H9 (cell line): ENCODE results near the gene BLOC1S1. TPM values are rescaled to one million over a fixed set of nuclear protein-coding genes. Genes with fewer than 3 reads are reported as not detected.

Experiments
- DNase-seq: peaks from one replicate; pipeline ENCODE4 v3.0.0-alpha.2; 2017
- H2AFZ ChIP-seq: one replicate; pipeline ENCODE4 v1.6.1; 2013; ENCODE audit warnings: mild to moderate bottlenecking, low read length, control low read depth, moderate library complexity
- H2AK5ac ChIP-seq: 2 replicates; pipeline ENCODE4 v1.6.1; 2013; ENCODE audit warnings: low read length, control low read depth, mixed read lengths; ENCODE audit not compliant: insufficient read length
- H2BK120ac ChIP-seq: one replicate; pipeline ENCODE4 v1.6.1; 2013; ENCODE audit warnings: low read depth, mild to moderate bottlenecking, low read length, control low read depth, inconsistent platforms; ENCODE audit not compliant: poor library complexity, severe bottlenecking
- H2BK12ac ChIP-seq: 2 replicates; pipeline ENCODE4 v1.6.1; 2013; ENCODE audit warnings: low read length, control low read depth, mixed read lengths, low read depth; ENCODE audit not compliant: insufficient read length
- H2BK15ac ChIP-seq: 2 replicates; pipeline ENCODE4 v1.6.1; 2013; ENCODE audit warnings: low read depth, low read length, control low read depth
- H2BK20ac ChIP-seq: one replicate; pipeline ENCODE4 v1.6.1; 2013; ENCODE audit warnings: low read depth, mild to moderate bottlenecking, low read length, control low read depth, inconsistent platforms; ENCODE audit not compliant: poor library complexity, severe bottlenecking
- H2BK5ac ChIP-seq: 2 replicates; pipeline ENCODE4 v1.6.1; 2013; ENCODE audit warnings: low read length, control low read depth, mixed read lengths; ENCODE audit not compliant: insufficient read length
- H3K14ac ChIP-seq: 2 replicates; pipeline ENCODE4 v1.6.1; 2013; ENCODE audit warnings: low read length, control low read depth; ENCODE audit not compliant: insufficient read depth
- H3K18ac ChIP-seq: 2 replicates; pipeline ENCODE4 v1.6.1; 2013; ENCODE audit warnings: low read depth, mild to moderate bottlenecking, mixed read lengths, low read length, control low read depth; ENCODE audit not compliant: insufficient read length
- H3K23ac ChIP-seq: 2 replicates; pipeline ENCODE4 v1.6.1; 2013; ENCODE audit warnings: low read length, control low read depth, mixed read lengths, low read depth; ENCODE audit not compliant: insufficient read length
- H3K23me2 ChIP-seq: 2 replicates; pipeline ENCODE4 v1.6.1; 2013; ENCODE audit warnings: low read depth, mild to moderate bottlenecking, mixed read lengths, low read length, control low read depth; ENCODE audit not compliant: insufficient read length, poor library complexity, severe bottlenecking
- H3K27ac ChIP-seq: 2 replicates; pipeline ENCODE4 v1.5.1; 2013; ENCODE audit warnings: low read length, control low read depth, mixed read lengths, low read depth; ENCODE audit not compliant: insufficient read length
- H3K27me3 ChIP-seq: 2 replicates; pipeline ENCODE4 v1.6.1; 2013; ENCODE audit warnings: low read length, control low read depth, inconsistent platforms; ENCODE audit not compliant: insufficient read depth
- H3K4ac ChIP-seq: 2 replicates; pipeline ENCODE4 v1.6.1; 2013; ENCODE audit warnings: low read depth, mild to moderate bottlenecking, control low read depth, inconsistent platforms, low read length, moderate library complexity
- H3K4me1 ChIP-seq: 2 replicates; pipeline ENCODE4 v1.6.1; 2013; ENCODE audit warnings: low read length, control low read depth, inconsistent platforms; ENCODE audit not compliant: insufficient read depth
- H3K4me2 ChIP-seq: 2 replicates; pipeline ENCODE4 v1.6.1; 2013; ENCODE audit warnings: low read length, control low read depth, mixed read lengths; ENCODE audit not compliant: insufficient read length, insufficient read depth
- H3K56ac ChIP-seq: 2 replicates; pipeline ENCODE4 v1.6.1; 2013; ENCODE audit warnings: low read depth, mild to moderate bottlenecking, mixed read lengths, low read length, control low read depth; ENCODE audit not compliant: insufficient read length
- H3K79me1 ChIP-seq: 2 replicates; pipeline ENCODE4 v1.6.1; 2013; ENCODE audit warnings: low read depth, mild to moderate bottlenecking, moderate library complexity, low read length, control low read depth, inconsistent platforms; ENCODE audit not compliant: insufficient read depth, poor library complexity, severe bottlenecking
- H3K79me2 ChIP-seq: 2 replicates; pipeline ENCODE4 v1.6.1; 2013; ENCODE audit warnings: low read length, control low read depth, inconsistent platforms; ENCODE audit not compliant: insufficient read depth
- H3K9ac ChIP-seq: 2 replicates; pipeline ENCODE4 v1.6.1; 2013; ENCODE audit warnings: low read length, control low read depth, mixed read lengths; ENCODE audit not compliant: insufficient read length; ENCODE audit errors: extremely low read depth
- H3K9me3 ChIP-seq: one replicate; pipeline ENCODE4 v1.6.1; 2013; ENCODE audit warnings: low read depth, low read length, inconsistent platforms; ENCODE audit not compliant: control insufficient read depth
- H3T11ph ChIP-seq: one replicate; pipeline ENCODE4 v1.6.1; 2013; ENCODE audit warnings: mild to moderate bottlenecking, low read length, control low read depth, inconsistent platforms
- H4K20me1 ChIP-seq: one replicate; pipeline ENCODE4 v1.6.1; 2013; ENCODE audit not compliant: control insufficient read depth, insufficient read length, insufficient read depth
- H4K5ac ChIP-seq: 2 replicates; pipeline ENCODE4 v1.6.1; 2013; ENCODE audit warnings: low read depth, mild to moderate bottlenecking, mixed read lengths, low read length, control low read depth; ENCODE audit not compliant: insufficient read length
- H4K8ac ChIP-seq: replicated peaks from 2 replicates; pipeline ENCODE4 v1.6.1; 2013; ENCODE audit warnings: low read length, control low read depth, mixed read lengths, low read depth; ENCODE audit not compliant: insufficient read length
- H4K91ac ChIP-seq: 2 replicates; pipeline ENCODE4 v1.6.1; 2013; ENCODE audit warnings: low read depth, mild to moderate bottlenecking, moderate library complexity, mixed read lengths, low read length, control low read depth; ENCODE audit not compliant: insufficient read length
- H3K27ac Mint-ChIP-seq, 3 experiments: 2 replicates in 2 of 3; 3 replicates in 1 of 3; pipeline ENCODE4 v1.8.0; 2020 to 2021; ENCODE audit warnings: mixed read lengths in 3 of 3, mild to moderate bottlenecking in 1 of 3, moderate library complexity in 1 of 3
- H3K27me3 Mint-ChIP-seq: 2 replicates; pipeline ENCODE4 v1.8.0; 2021; ENCODE audit warnings: low read depth, mild to moderate bottlenecking, moderate library complexity, mixed read lengths
- H3K36me3 Mint-ChIP-seq, 3 experiments: 2 replicates in 2 of 3; 3 replicates in 1 of 3; pipeline ENCODE4 v1.8.0; 2020 to 2021; ENCODE audit warnings: low read depth in 3 of 3, mixed read lengths in 3 of 3; ENCODE audit not compliant: insufficient read depth in 1 of 3
- H3K4me1 Mint-ChIP-seq, 2 experiments: 2 replicates each; pipeline ENCODE4 v1.8.0; 2020; ENCODE audit warnings: mixed read lengths in 2 of 2
- H3K4me3 Mint-ChIP-seq, 2 experiments: 2 replicates in 1 of 2; 3 replicates in 1 of 2; pipeline ENCODE4 v1.8.0; 2020 to 2021; ENCODE audit warnings: mild to moderate bottlenecking in 2 of 2, mixed read lengths in 2 of 2, moderate library complexity in 1 of 2
- H3K9me3 Mint-ChIP-seq, 2 experiments: 2 replicates in 1 of 2; 3 replicates in 1 of 2; pipeline ENCODE4 v1.8.0; 2020; ENCODE audit warnings: mild to moderate bottlenecking in 2 of 2, mixed read lengths in 2 of 2, moderate library complexity in 1 of 2
- CTCF ChIP-seq: fragments of 200-600 bp; sonication (generic); conservative IDR thresholded peaks from 3 replicates; pipeline ENCODE4 v1.8.0; 2021; ENCODE audit warnings: antibody characterized with exemption, mild to moderate bottlenecking
- WGBS: extraction: QIAGEN DNeasy Blood & Tissue Kit; methylation state at CpG from one replicate; pipeline ENCODE4 v1.1.7; 2013; ENCODE audit warnings: missing lambda C conversion rate, low lambda C conversion rate, mixed read lengths; ENCODE audit not compliant: insufficient read length; ENCODE audit errors: extremely low coverage; 5-methylcytosine and 5-hydroxymethylcytosine counted together
- total RNA-seq: library from RNA; stranded (reverse); gene quantifications from 2 replicates; pipeline ENCODE4 v1.2.1, GENCODE V29; 2021

Gene BLOC1S1
- total RNA-seq, 1 experiment from 2014 or later, result 108 TPM

- Mint-ChIP-seq H3K4me1 (no peaks in the 10 kb centered on the region), H3K27me3 (no peaks in the 10 kb centered on the region)
Measured at GRCh38 chr12:55696141-55696540, 19.7 kb upstream of the BLOC1S1 start.

More at GRCh38 chr12:55696141-55696540, 19.7 kb upstream of the BLOC1S1 start:
- Mint-ChIP-seq H3K36me3 (peaks cover 30 to 53% (median 46%) of the 10 kb centered on the region in 3 experiments), H3K4me3 (no peak overlapping the region), H3K9me3 (no peaks in the 10 kb centered on the region), H3K27ac (no peak overlapping the region)
- Histone ChIP-seq H2BK12ac (no peak overlapping the region), H3K23ac (no peak overlapping the region), H4K5ac (no peak overlapping the region), H2AK5ac (no peak overlapping the region), H2BK20ac (no peak overlapping the region), H2AFZ (no peak overlapping the region), H3K4me2 (no peak overlapping the region), H3K4me1 (no peaks in the 10 kb centered on the region), H3K4ac (no peak overlapping the region), H4K8ac (no peak overlapping the region), H4K91ac (no peak overlapping the region), H3K27me3 (no peaks in the 10 kb centered on the region; the same call in 1 of the 2 replicates), H3K14ac (no peak overlapping the region), H3K56ac (no peak overlapping the region), H2BK15ac (no peak overlapping the region), H3K79me2 (no peaks in the 10 kb centered on the region), H3T11ph (no peak overlapping the region), H4K20me1 (no peaks in the 10 kb centered on the region), H3K23me2 (no peaks in the 10 kb centered on the region), H3K9me3 (no peaks in the 10 kb centered on the region), H3K79me1 (no peaks in the 10 kb centered on the region), H3K27ac (no peak overlapping the region), H3K18ac (no peak overlapping the region), H2BK5ac (no peak overlapping the region), H3K9ac (no peak overlapping the region), H2BK120ac (no peak overlapping the region)
- DNase-seq, result no peak
- TF ChIP-seq CTCF, result no peak
- no CpG with 5 or more reads among the region's 6 CpGs for WGBS
